HepG2 (cell line): ENCODE data around the gene SAMD8. TPM values are rescaled to one million over a fixed set of nuclear protein-coding genes. Genes with fewer than 3 reads are reported as not detected.

Experiments used
- ASH2L ChIP-seq: fragments of 300-600, 200-600 bp; sonication (generic); IDR thresholded peaks from 2 replicates; pipeline ENCODE4 v1.7.0; 2017; ENCODE audit warnings: low read depth, mild to moderate bottlenecking, moderate library complexity, mixed read lengths, low read length; ENCODE audit not compliant: insufficient read length
- ERF ChIP-seq: IDR thresholded peaks from 2 replicates; pipeline ENCODE4 v1.6.1; 2018; ENCODE audit warnings: missing biosample characterization, missing genetic modification reagents
- HNRNPUL1 ChIP-seq: fragments of 200-400 bp; formaldehyde crosslinking; IDR thresholded peaks from 2 replicates; pipeline ENCODE4 v1.6.1; 2017; ENCODE audit warnings: low read depth, mild to moderate bottlenecking, low read length, moderate library complexity
- HOXA7 ChIP-seq: sonication (generic); formaldehyde crosslinking; IDR thresholded peaks from 2 replicates; pipeline ENCODE4 v1.8.1; 2022; ENCODE audit warnings: mild to moderate bottlenecking, missing genetic modification reagents, moderate library complexity
- KLF9 ChIP-seq: IDR thresholded peaks from 2 replicates; pipeline ENCODE4 v1.6.1; 2016; ENCODE audit warnings: low read depth
- MAFK ChIP-seq, 2 experiments: IDR thresholded peaks in 1 of 2; conservative IDR thresholded peaks in 1 of 2; 2 replicates each; pipeline ENCODE4 v1.6.1; 2011; ENCODE audit warnings: improper control_type of control experiment in 2 of 2, low read length in 2 of 2
- MEIS1 ChIP-seq: sonication (generic); formaldehyde crosslinking; IDR thresholded peaks from 2 replicates; pipeline ENCODE4 v1.9.0; 2021; ENCODE audit warnings: mild to moderate bottlenecking, missing genetic modification reagents, moderate library complexity, borderline replicate concordance
- NFKB2 ChIP-seq: sonication (generic); formaldehyde crosslinking; IDR thresholded peaks from 2 replicates; pipeline ENCODE4 v1.4.0; 2020; ENCODE audit warnings: missing genetic modification reagents, borderline replicate concordance
- SP2 ChIP-seq: sonication (generic); formaldehyde crosslinking; IDR thresholded peaks from 2 replicates; pipeline ENCODE4 v1.5.1; 2020; ENCODE audit warnings: mild to moderate bottlenecking, missing genetic modification reagents
- TCF7L2 ChIP-seq: IDR thresholded peaks from 2 replicates; pipeline ENCODE4 v1.6.1; 2011; ENCODE audit warnings: mild to moderate bottlenecking, low read depth, low read length, moderate library complexity
- THRA ChIP-seq: sonication (generic); formaldehyde crosslinking; IDR thresholded peaks from 2 replicates; pipeline ENCODE4 v1.4.0; 2020; ENCODE audit warnings: missing genetic modification reagents, borderline replicate concordance
- TOE1 ChIP-seq: sonication (generic); formaldehyde crosslinking; IDR thresholded peaks from 2 replicates; pipeline ENCODE4 v1.4.0; 2020; ENCODE audit warnings: mild to moderate bottlenecking, missing genetic modification reagents
- XRCC5 ChIP-seq: fragments of 200-400 bp; formaldehyde crosslinking; optimal IDR thresholded peaks from 2 replicates; pipeline ENCODE3; 2017; ENCODE audit warnings: mild to moderate bottlenecking, low read length
- ZNF367 ChIP-seq: sonication (generic); formaldehyde crosslinking; IDR thresholded peaks from 2 replicates; pipeline ENCODE4 v1.4.0; 2020; ENCODE audit warnings: missing genetic modification reagents, borderline replicate concordance
- ZNF441 ChIP-seq: sonication (generic); formaldehyde crosslinking; IDR thresholded peaks from 2 replicates; pipeline ENCODE4 v1.7.0; 2021; ENCODE audit warnings: missing genetic modification reagents, borderline replicate concordance
- ZNF468 ChIP-seq: sonication (generic); formaldehyde crosslinking; IDR thresholded peaks from 2 replicates; pipeline ENCODE4 v1.8.0; 2022; ENCODE audit warnings: mild to moderate bottlenecking, moderate library complexity, missing genetic modification reagents
- ZNF501 ChIP-seq: sonication (generic); formaldehyde crosslinking; IDR thresholded peaks from 2 replicates; pipeline ENCODE4 v1.5.1; 2020; ENCODE audit warnings: mild to moderate bottlenecking, moderate library complexity, missing genetic modification reagents
- ZNF572 ChIP-seq: sonication (generic); formaldehyde crosslinking; IDR thresholded peaks from 2 replicates; pipeline ENCODE4 v1.5.1; 2020; ENCODE audit warnings: mild to moderate bottlenecking, missing genetic modification reagents
- ZNF576 ChIP-seq: sonication (generic); formaldehyde crosslinking; IDR thresholded peaks from 2 replicates; pipeline ENCODE4 v1.4.0; 2020; ENCODE audit warnings: mild to moderate bottlenecking, missing genetic modification reagents
- ZNF615 ChIP-seq: sonication (generic); formaldehyde crosslinking; IDR thresholded peaks from 2 replicates; pipeline ENCODE4 v1.5.0; 2020; ENCODE audit warnings: mild to moderate bottlenecking, missing genetic modification reagents, borderline replicate concordance
- ZNF710 ChIP-seq: sonication (generic); formaldehyde crosslinking; IDR thresholded peaks from 2 replicates; pipeline ENCODE4 v1.5.0; 2020; ENCODE audit warnings: mild to moderate bottlenecking, missing genetic modification reagents, borderline replicate concordance
- ZNF772 ChIP-seq: sonication (generic); formaldehyde crosslinking; IDR thresholded peaks from 2 replicates; pipeline ENCODE4 v1.5.0; 2020; ENCODE audit warnings: mild to moderate bottlenecking, missing genetic modification reagents
- ZNF776 ChIP-seq: sonication (generic); formaldehyde crosslinking; IDR thresholded peaks from 2 replicates; pipeline ENCODE4 v1.4.0; 2020; ENCODE audit warnings: mild to moderate bottlenecking, missing genetic modification reagents
- ZNF878 ChIP-seq: sonication (generic); formaldehyde crosslinking; IDR thresholded peaks from 2 replicates; pipeline ENCODE4 v1.8.1; 2023; ENCODE audit warnings: mild to moderate bottlenecking, missing genetic modification reagents, moderate library complexity
- polyA plus RNA-seq, 8 experiments: library from polyadenylated mRNA; depleted of rRNA in 3 of 8; stranded (reverse) in 7 of 8; unstranded in 1 of 8; fragments of >200 nt; fragmentation: Illumina TruSeq in 4 of 8; extraction: Trizol in 4 of 8; gene quantifications; 2 replicates each; pipeline versions ENCODE4 v1.2.1 to v1.2.3, GENCODE V29; 2011 to 2016; ENCODE audit warnings: low read depth in 4 of 8, missing spikeins in 1 of 8, mixed read lengths in 1 of 8; ENCODE audit not compliant: insufficient read depth in 1 of 8
- total RNA-seq, 5 experiments: library from RNA; depleted of rRNA; stranded (reverse); fragments of >200 nt; fragmentation: Illumina TruSeq; extraction: Trizol; gene quantifications; 2 replicates each; pipeline ENCODE4 v1.2.3, GENCODE V29; 2016; ENCODE audit warnings: low read depth in 1 of 5
- TF ChIP-seq, protein P1 (sequence below): sonication (generic); formaldehyde crosslinking; IDR thresholded peaks from 2 replicates; pipeline ENCODE4 v1.4.0; 2020; ENCODE audit warnings: low read depth, mild to moderate bottlenecking, missing genetic modification reagents
- TF ChIP-seq, protein P2 (sequence below): sonication (generic); formaldehyde crosslinking; IDR thresholded peaks from 2 replicates; pipeline ENCODE4 v1.4.0; 2020; ENCODE audit warnings: mild to moderate bottlenecking, missing genetic modification reagents

SAMD8 gene
- total and polyA plus RNA-seq, 2 of the 13 experiments (the other 11 are each of a cell fraction or from before 2014, with no cell fraction given): 10.4 to 13.2 TPM

- TF ChIP-seq ERF (CRISPR knock-in tag) (peak; percentile 34; the same call in 1 of the 2 replicates), ZNF615 (no peak), TOE1 (CRISPR knock-in tag) (no peak; the same call in 1 of the 2 replicates), ZNF772 (CRISPR knock-in tag) (no peak), ZNF576 (CRISPR knock-in tag) (no peak), THRA (CRISPR knock-in tag) (peak; percentile 79; the same call in 1 of the 2 replicates), MAFK (conservative IDR thresholded peaks at IDR 0.05 in 1 of 2, IDR thresholded peaks at IDR 0.05 in 1 of 2; ENCODE audit: low read length in 2 of 2) (no peak), ZNF501 (CRISPR knock-in tag) (no peak), HNRNPUL1 (no peak), MEIS1 (CRISPR knock-in tag) (no peak), ZNF468 (CRISPR knock-in tag) (no peak), ZNF878 (CRISPR knock-in tag) (peak; percentile 59; the same call in 1 of the 2 replicates), HOXA7 (no peak), ZNF572 (CRISPR knock-in tag) (no peak), XRCC5 (no peak), ASH2L (peak; percentile 49), TCF7L2 (peak; percentile 93), ZNF441 (CRISPR knock-in tag) (no peak), ZNF710 (CRISPR knock-in tag) (no peak), ZNF367 (CRISPR knock-in tag) (no peak), KLF9 (CRISPR knock-in tag) (no peak), SP2 (CRISPR knock-in tag) (no peak), ZNF776 (CRISPR knock-in tag) (no peak), NFKB2 (no peak)
- TF ChIP-seq, protein P1, sequence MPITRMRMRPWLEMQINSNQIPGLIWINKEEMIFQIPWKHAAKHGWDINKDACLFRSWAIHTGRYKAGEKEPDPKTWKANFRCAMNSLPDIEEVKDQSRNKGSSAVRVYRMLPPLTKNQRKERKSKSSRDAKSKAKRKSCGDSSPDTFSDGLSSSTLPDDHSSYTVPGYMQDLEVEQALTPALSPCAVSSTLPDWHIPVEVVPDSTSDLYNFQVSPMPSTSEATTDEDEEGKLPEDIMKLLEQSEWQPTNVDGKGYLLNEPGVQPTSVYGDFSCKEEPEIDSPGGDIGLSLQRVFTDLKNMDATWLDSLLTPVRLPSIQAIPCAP: no peak
- TF ChIP-seq, protein P2, sequence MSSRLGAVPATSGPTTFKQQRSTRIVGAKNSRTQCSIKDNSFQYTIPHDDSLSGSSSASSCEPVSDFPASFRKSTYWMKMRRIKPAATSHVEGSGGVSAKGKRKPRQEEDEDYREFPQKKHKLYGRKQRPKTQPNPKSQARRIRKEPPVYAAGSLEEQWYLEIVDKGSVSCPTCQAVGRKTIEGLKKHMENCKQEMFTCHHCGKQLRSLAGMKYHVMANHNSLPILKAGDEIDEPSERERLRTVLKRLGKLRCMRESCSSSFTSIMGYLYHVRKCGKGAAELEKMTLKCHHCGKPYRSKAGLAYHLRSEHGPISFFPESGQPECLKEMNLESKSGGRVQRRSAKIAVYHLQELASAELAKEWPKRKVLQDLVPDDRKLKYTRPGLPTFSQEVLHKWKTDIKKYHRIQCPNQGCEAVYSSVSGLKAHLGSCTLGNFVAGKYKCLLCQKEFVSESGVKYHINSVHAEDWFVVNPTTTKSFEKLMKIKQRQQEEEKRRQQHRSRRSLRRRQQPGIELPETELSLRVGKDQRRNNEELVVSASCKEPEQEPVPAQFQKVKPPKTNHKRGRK (CRISPR knock-in tag): no peak
Observed at GRCh38 chr10:75168275-75168674, 56.8 kb downstream of the SAMD8 start (continued).
